ENCODE measurements around the gene MYZAP. TPM values are rescaled to one million over a fixed set of nuclear protein-coding genes. Genes with fewer than 3 reads are reported as not detected.

MYZAP gene
- total and polyA plus RNA-seq, 2 of the 4 experiments (the other 2 are of a cell fraction) = not detected

- no peak for ATAC-seq (ENCODE audit: low read depth)
- no peak overlapping the region for H2BK5ac ChIP-seq (ENCODE audit: low read depth, low read length, poor library complexity, severe bottlenecking)
- no TSS peak for BruUV-seq (replicated peaks)
- no CpG with 5 or more reads among the region's 1 CpG for WGBS, 2 experiments (ENCODE audit: extremely low coverage in 2 of 2, insufficient read length in 1 of 2)
- no peaks in the 10 kb centered on the region for H3K36me3 ChIP-seq (ENCODE audit: control insufficient read depth, insufficient read depth, low read length)
- no peak overlapping the region for H3K56ac ChIP-seq (ENCODE audit: extremely low read depth, insufficient read depth, low read length)
- H2AFZ ChIP-seq (replicated peaks; ENCODE audit: low read length, poor library complexity) = no peak overlapping the region
- H2AK9ac ChIP-seq (replicated peaks; ENCODE audit: low read depth, low read length, poor library complexity) = no peak overlapping the region
- TF ChIP-seq POLR2A (IDR thresholded peaks at IDR 0.05; ENCODE audit: low read depth, low read length) (no peak), NFE2L2 (IDR thresholded peaks at IDR 0.05; ENCODE audit: low read depth, low read length) (no peak), FOS (IDR thresholded peaks at IDR 0.05; ENCODE audit: low read depth, low read length) (no peak), RFX5 (IDR thresholded peaks at IDR 0.05; ENCODE audit: low read depth, low read length) (no peak), MXI1 (IDR thresholded peaks at IDR 0.05; ENCODE audit: borderline replicate concordance, low read depth, low read length) (no peak), MAFK (IDR thresholded peaks at IDR 0.05; ENCODE audit: low read depth, low read length) (no peak), SMC3 (IDR thresholded peaks at IDR 0.05; ENCODE audit: low read depth, low read length) (no peak), BHLHE40 (IDR thresholded peaks at IDR 0.05; ENCODE audit: low read depth, low read length) (no peak), ELK1 (IDR thresholded peaks at IDR 0.05; ENCODE audit: borderline replicate concordance, low read depth, low read length) (no peak), RAD21 (IDR thresholded peaks at IDR 0.05; ENCODE audit: low read length) (no peak), CEBPB (IDR thresholded peaks at IDR 0.05; ENCODE audit: low read depth, low read length) (no peak), CHD1 (IDR thresholded peaks at IDR 0.05; ENCODE audit: low read depth, low read length) (no peak), RCOR1 (IDR thresholded peaks at IDR 0.05; ENCODE audit: insufficient replicate concordance, low read length) (no peak), MAZ (IDR thresholded peaks at IDR 0.05; ENCODE audit: borderline replicate concordance, low read depth, low read length) (no peak), CTCF (conservative IDR thresholded peaks at IDR 0.05; ENCODE audit: low read depth, low read length) (no peak), USF2 (IDR thresholded peaks at IDR 0.05; ENCODE audit: low read depth, low read length) (no peak)
- H3K9me1 ChIP-seq (ENCODE audit: insufficient read depth, low read length) = no peaks in the 10 kb centered on the region
- H3K9me3 ChIP-seq (ENCODE audit: control insufficient read depth, insufficient read depth, low read length) = no peaks in the 10 kb centered on the region
- H3K23ac ChIP-seq (ENCODE audit: low read depth, low read length) = no peak overlapping the region
- in situ Hi-C loops (cut with MboI; ENCODE audit: low sequenced_read_pairs) (no loop called here), intact Hi-C loops (cut with micrococcal nuclease) (no loop called here), dilution Hi-C loops (cut with HindIII; ENCODE audit: low sequenced_read_pairs, unreplicated experiment) (no loop called here)
- no peak overlapping the region for H3K18ac ChIP-seq (ENCODE audit: low read depth, low read length)
- H3K4me3 ChIP-seq (ENCODE audit: insufficient read depth, low read depth, low read length) = no peak overlapping the region
- H3K27ac ChIP-seq (ENCODE audit: insufficient read depth, low read length) = no peak overlapping the region
- H3K27me3 ChIP-seq (ENCODE audit: control insufficient read depth, insufficient read depth, low read length) = peaks cover 9% of the 10 kb centered on the region
- ChIA-PET CTCF (no interaction called here), POLR2A (ENCODE audit: unreplicated experiment) (no interaction called here)
- H4K20me1 ChIP-seq (ENCODE audit: insufficient read depth, low read length) = no peaks in the 10 kb centered on the region
- H2BK20ac ChIP-seq (ENCODE audit: low read depth, low read length) = no peak overlapping the region
- H2AK5ac ChIP-seq (ENCODE audit: low read depth, low read length) = no peak overlapping the region
- H2BK120ac ChIP-seq (ENCODE audit: low read depth, low read length) = no peak overlapping the region
- H3K9ac ChIP-seq (ENCODE audit: low read depth, low read length) = no peak overlapping the region
- H3K79me1 ChIP-seq (ENCODE audit: low read depth in 1 of 2, low read length in 2 of 2) = no peaks in the 10 kb centered on the region
- H3K4me2 ChIP-seq (ENCODE audit: low read depth, low read length) = no peak overlapping the region
- H4K91ac ChIP-seq (ENCODE audit: insufficient read depth, low read depth, low read length) = no peak overlapping the region
- H2BK15ac ChIP-seq (ENCODE audit: low read depth, low read length) = no peak overlapping the region
- H3K14ac ChIP-seq (replicated peaks; ENCODE audit: low read depth, low read length) = no peak overlapping the region
- H3K4me1 ChIP-seq (ENCODE audit: control insufficient read depth, insufficient read depth, low read length) = no peaks in the 10 kb centered on the region
- H4K5ac ChIP-seq (ENCODE audit: low read depth, low read length) = no peak overlapping the region
- no peak for DNase-seq
- H4K8ac ChIP-seq (ENCODE audit: low read depth in 2 of 2, low read length in 2 of 2) = no peak overlapping the region
- no peak overlapping the region for H3K4ac ChIP-seq (ENCODE audit: low read depth, low read length)
These were observed 65.9 kb downstream of the MYZAP start for GRCh38 chr15:57657619-57658018.
